ENCODE data around the gene GALNT8. TPM values are rescaled to one million over a fixed set of nuclear protein-coding genes. Genes with fewer than 3 reads are reported as not detected.

Gene GALNT8
- total and polyA plus RNA-seq, 9 of the 15 experiments (the other 6 are each of a cell fraction or from before 2014, with no cell fraction given): 0.11 to 0.23 (median 0.21) TPM; not detected in 6

- no peak for DNase-seq (ENCODE audit: extremely low read depth in 1 of 4, low spot score in 3 of 4)
- H3K4me2 ChIP-seq (ENCODE audit: insufficient read depth, low read length): no peak overlapping the region
- TF ChIP-seq NELFE (IDR thresholded peaks at IDR 0.05; ENCODE audit: insufficient read depth, insufficient read length) (no peak), BRF1 (IDR thresholded peaks at IDR 0.05; ENCODE audit: borderline replicate concordance, extremely low read depth, insufficient read length) (no peak), USF2 (CRISPR knock-in tag; IDR thresholded peaks at IDR 0.05) (no peak), IRF9 (tag; IDR thresholded peaks at IDR 0.05) (no peak), ZNF699 (CRISPR knock-in tag; IDR thresholded peaks at IDR 0.05; ENCODE audit: insufficient replicate concordance) (no peak)
- no peaks in the 10 kb centered on the region for H3K4me1 ChIP-seq (replicated peaks in 1 of 2; ENCODE audit: control insufficient read depth in 2 of 2, insufficient read depth in 2 of 2, low read length in 2 of 2)
- H2AFZ ChIP-seq (ENCODE audit: low read depth, low read length): no peak overlapping the region
- H3K79me2 ChIP-seq (ENCODE audit: control insufficient read depth, insufficient read depth, low read length): no peaks in the 10 kb centered on the region
- no peak overlapping the region for H3K9ac ChIP-seq (ENCODE audit: insufficient read depth in 1 of 2, low read depth in 2 of 2, low read length in 2 of 2)
- in situ Hi-C loops (cut with MboI) (no loop called here), intact Hi-C loops (cut with micrococcal nuclease) (no loop called here)
- H3K27me3 ChIP-seq (ENCODE audit: control insufficient read depth in 2 of 2, insufficient read depth in 2 of 2, low read length in 2 of 2): peaks cover 0 to 16% of the 10 kb centered on the region in 2 experiments; a peak in 1 of 5 replicates
- BruUV-seq (replicated peaks): no TSS peak
- no peaks in the 10 kb centered on the region for H3K9me3 ChIP-seq (replicated peaks; ENCODE audit: control insufficient read depth, insufficient read depth, low read depth, low read length)
- ChIA-PET CTCF (ENCODE audit: low intra/inter-chr PET ratio) (no interaction called here), POLR2A (interaction anchor here (0.7 kb wide), 1 partner anchor 1005 kb away, joined by 3 read pairs; no protein-coding TSS in a partner anchor)
- H4K20me1 ChIP-seq (replicated peaks; ENCODE audit: control insufficient read depth, insufficient read depth, low read length): no peaks in the 10 kb centered on the region; the same call in 1 of the 2 replicates
- ATAC-seq: no peak
- H3K27ac ChIP-seq (ENCODE audit: extremely low read depth, low read depth, low read length): no peak overlapping the region
- H3K4me3 ChIP-seq: no peak overlapping the region
- H3K9me1 ChIP-seq (ENCODE audit: control insufficient read depth, insufficient read depth, low read length): no peaks in the 10 kb centered on the region
- no peaks in the 10 kb centered on the region for H3K36me3 ChIP-seq (ENCODE audit: control insufficient read depth, insufficient read depth, low read length)
- no peak for FAIRE-seq
- 1% methylated on average over 7 of the region's 7 CpGs for WGBS (ENCODE audit: insufficient coverage, low coverage, missing lambda C conversion rate)
Measured at GRCh38 chr12:4819654-4820053, 99.5 kb downstream of the GALNT8 start.

Data from K562 (cell line).